Neural progenitor cell (in vitro differentiated cells): ENCODE results near the gene SV2B. TPM values are rescaled to one million over a fixed set of nuclear protein-coding genes. Genes with fewer than 3 reads are reported as not detected.

Source experiments
- DNase-seq: peaks from one replicate; pipeline ENCODE4 v3.0.0-alpha.2; 2016; ENCODE audit warnings: low spot score
- H2AFZ ChIP-seq: fragments of 200-600 bp; sonication (generic); replicated peaks from 2 replicates; pipeline ENCODE4 v1.6.1; 2016; ENCODE audit warnings: antibody characterized with exemption
- H3F3A ChIP-seq: fragments of 200-600 bp; sonication (generic); 2 replicates; pipeline ENCODE4 v1.6.1; 2016; ENCODE audit warnings: antibody characterized with exemption, low read depth
- H3K27ac ChIP-seq: fragments of 200-600 bp; sonication (generic); 2 replicates; pipeline ENCODE4 v1.5.1; 2016; ENCODE audit warnings: mild to moderate bottlenecking
- H3K27me3 ChIP-seq: fragments of 200-600 bp; sonication (generic); 2 replicates; pipeline ENCODE4 v1.6.1; 2016; ENCODE audit warnings: mild to moderate bottlenecking, moderate library complexity
- H3K36me3 ChIP-seq: fragments of 200-600 bp; sonication (generic); 2 replicates; pipeline ENCODE4 v1.5.1; 2016
- H3K4me1 ChIP-seq: fragments of 200-600 bp; sonication (generic); 2 replicates; pipeline ENCODE4 v1.6.1; 2016; ENCODE audit warnings: mixed run types
- H3K4me2 ChIP-seq: fragments of 200-600 bp; sonication (generic); 2 replicates; pipeline ENCODE4 v1.6.1; 2016
- H3K4me3 ChIP-seq: fragments of 200-600 bp; sonication (generic); 2 replicates; pipeline ENCODE4 v1.5.1; 2016
- H3K79me2 ChIP-seq: fragments of 200-600 bp; sonication (generic); 2 replicates; pipeline ENCODE4 v1.6.1; 2016; ENCODE audit warnings: low read depth
- H3K9ac ChIP-seq: fragments of 200-600 bp; sonication (generic); 2 replicates; pipeline ENCODE4 v1.6.1; 2016
- H3K9me3 ChIP-seq: fragments of 200-600 bp; sonication (generic); 2 replicates; pipeline ENCODE4 v1.5.1; 2016; ENCODE audit warnings: low read depth
- H4K20me1 ChIP-seq: fragments of 200-600 bp; sonication (generic); 2 replicates; pipeline ENCODE4 v1.6.1; 2016; ENCODE audit warnings: low read depth
- H3K27ac Mint-ChIP-seq: 3 replicates; pipeline ENCODE4 v1.8.0; 2021; ENCODE audit warnings: mixed read lengths
- H3K27me3 Mint-ChIP-seq: 2 replicates; pipeline ENCODE4 v1.8.0; 2022; ENCODE audit warnings: low read depth, mild to moderate bottlenecking, inconsistent platforms, moderate library complexity, mixed read lengths; ENCODE audit not compliant: insufficient read depth
- H3K36me3 Mint-ChIP-seq: 3 replicates; pipeline ENCODE4 v1.8.0; 2021; ENCODE audit warnings: mixed read lengths
- H3K4me1 Mint-ChIP-seq: 3 replicates; pipeline ENCODE4 v1.8.0; 2021; ENCODE audit warnings: mixed read lengths
- H3K4me3 Mint-ChIP-seq: 3 replicates; pipeline ENCODE4 v1.8.0; 2021; ENCODE audit warnings: mild to moderate bottlenecking, moderate library complexity, mixed read lengths
- H3K9me3 Mint-ChIP-seq: 3 replicates; pipeline ENCODE4 v1.8.0; 2020; ENCODE audit warnings: mixed read lengths
- CTCF ChIP-seq: fragments of 200-600 bp; sonication (generic); IDR thresholded peaks from 2 replicates; pipeline ENCODE4 v1.5.1; 2017; ENCODE audit warnings: antibody characterized with exemption, mild to moderate bottlenecking
- EZH2 ChIP-seq: fragments of 200-600 bp; sonication (generic); IDR thresholded peaks from 2 replicates; pipeline ENCODE4 v1.6.1; 2017; ENCODE audit warnings: antibody characterized with exemption, mild to moderate bottlenecking, moderate library complexity
- EZH2phosphoT487 ChIP-seq: fragments of 200-600 bp; sonication (generic); IDR thresholded peaks from 2 replicates; pipeline ENCODE4 v1.6.1; 2017; ENCODE audit warnings: antibody characterized with exemption
- total RNA-seq: library from RNA; depleted of rRNA; stranded (reverse); fragments of >200 nt; gene quantifications from 2 replicates; pipeline ENCODE4 v1.2.3, GENCODE V29; 2015; ENCODE audit warnings: low replicate concordance

The SV2B gene
- total RNA-seq, 1 donor from 2014 or later, result 0.02 TPM

- no peak overlapping the region for H3K4me2 ChIP-seq
- no peak overlapping the region for H3K4me3 Mint-ChIP-seq
Observed at GRCh38 chr15:91270747-91271146, 170.7 kb downstream of the SV2B start.

GRCh38 chr15:91271565-91272153 lies 171.6 kb downstream of the SV2B start:
- Histone ChIP-seq H3K9ac (no peak overlapping the region), H2AFZ (peak overlapping the region; percentile 56), H3F3A (no peaks in the 10 kb centered on the region), H3K27me3 (peaks cover 42% of the 10 kb centered on the region), H3K9me3 (no peaks in the 10 kb centered on the region), H3K4me2 (peak overlapping the region; percentile 32), H3K4me1 (no peaks in the 10 kb centered on the region), H3K79me2 (no peaks in the 10 kb centered on the region), H3K4me3 (no peak overlapping the region), H3K27ac (no peak overlapping the region), H3K36me3 (no peaks in the 10 kb centered on the region), H4K20me1 (no peaks in the 10 kb centered on the region)
- Mint-ChIP-seq H3K27ac (no peak overlapping the region), H3K4me1 (no peaks in the 10 kb centered on the region), H3K9me3 (peaks cover 4% of the 10 kb centered on the region), H3K27me3 (peaks cover 1% of the 10 kb centered on the region), H3K4me3 (no peak overlapping the region), H3K36me3 (no peaks in the 10 kb centered on the region)
- TF ChIP-seq EZH2phosphoT487, result no peak
- TF ChIP-seq CTCF, result peak; percentile 90
- peak; percentile 86 for DNase-seq

More at GRCh38 chr15:91270747-91271146, 170.7 kb downstream of the SV2B start:
- Histone ChIP-seq H4K20me1 (no peaks in the 10 kb centered on the region), H3K36me3 (no peaks in the 10 kb centered on the region), H3K4me3 (no peak overlapping the region), H2AFZ (no peak overlapping the region), H3K27me3 (peaks cover 42% of the 10 kb centered on the region), H3K9me3 (no peaks in the 10 kb centered on the region), H3K79me2 (no peaks in the 10 kb centered on the region), H3K4me1 (no peaks in the 10 kb centered on the region), H3K9ac (no peak overlapping the region), H3F3A (no peaks in the 10 kb centered on the region), H3K27ac (no peak overlapping the region)
- Mint-ChIP-seq H3K27me3 (peaks cover 4% of the 10 kb centered on the region), H3K36me3 (no peaks in the 10 kb centered on the region), H3K4me1 (no peaks in the 10 kb centered on the region), H3K27ac (no peak overlapping the region), H3K9me3 (no peaks in the 10 kb centered on the region)
- no peak for DNase-seq
- no peak for TF ChIP-seq EZH2phosphoT487
- TF ChIP-seq EZH2, result no peak
- TF ChIP-seq CTCF, result no peak

GRCh38 chr15:91275844-91276243 lies 175.8 kb downstream of the SV2B start:
- Histone ChIP-seq H3K4me1 (no peaks in the 10 kb centered on the region), H3F3A (no peaks in the 10 kb centered on the region), H3K9me3 (no peaks in the 10 kb centered on the region), H3K79me2 (no peaks in the 10 kb centered on the region), H2AFZ (no peak overlapping the region), H4K20me1 (no peaks in the 10 kb centered on the region), H3K36me3 (no peaks in the 10 kb centered on the region), H3K27me3 (peaks cover 30% of the 10 kb centered on the region), H3K4me3 (no peak overlapping the region), H3K4me2 (no peak overlapping the region), H3K9ac (no peak overlapping the region), H3K27ac (no peak overlapping the region)
- Mint-ChIP-seq H3K4me1 (peaks cover 6% of the 10 kb centered on the region), H3K36me3 (no peaks in the 10 kb centered on the region), H3K27me3 (peaks cover 4% of the 10 kb centered on the region), H3K4me3 (no peak overlapping the region), H3K9me3 (peaks cover 4% of the 10 kb centered on the region), H3K27ac (no peak overlapping the region)
- no peak for DNase-seq
- TF ChIP-seq EZH2phosphoT487 (no peak), CTCF (no peak), EZH2 (no peak)
